GM18511 (cell line): ENCODE results near the gene VAMP8.
"Not testable (repeated sequence)": the region's sequence is repeated elsewhere in the genome, so short reads cannot be mapped to it uniquely, and the experiment has no call there.

ENCODE experiments used
- ATAC-seq: cut with Tn5 transposase; IDR thresholded peaks from one replicate; pipeline ENCODE4 v1.9.1; 2021; ENCODE audit warnings: mild to moderate bottlenecking, moderate library complexity; ENCODE audit not compliant: unreplicated experiment

VAMP8 gene

DNA sequence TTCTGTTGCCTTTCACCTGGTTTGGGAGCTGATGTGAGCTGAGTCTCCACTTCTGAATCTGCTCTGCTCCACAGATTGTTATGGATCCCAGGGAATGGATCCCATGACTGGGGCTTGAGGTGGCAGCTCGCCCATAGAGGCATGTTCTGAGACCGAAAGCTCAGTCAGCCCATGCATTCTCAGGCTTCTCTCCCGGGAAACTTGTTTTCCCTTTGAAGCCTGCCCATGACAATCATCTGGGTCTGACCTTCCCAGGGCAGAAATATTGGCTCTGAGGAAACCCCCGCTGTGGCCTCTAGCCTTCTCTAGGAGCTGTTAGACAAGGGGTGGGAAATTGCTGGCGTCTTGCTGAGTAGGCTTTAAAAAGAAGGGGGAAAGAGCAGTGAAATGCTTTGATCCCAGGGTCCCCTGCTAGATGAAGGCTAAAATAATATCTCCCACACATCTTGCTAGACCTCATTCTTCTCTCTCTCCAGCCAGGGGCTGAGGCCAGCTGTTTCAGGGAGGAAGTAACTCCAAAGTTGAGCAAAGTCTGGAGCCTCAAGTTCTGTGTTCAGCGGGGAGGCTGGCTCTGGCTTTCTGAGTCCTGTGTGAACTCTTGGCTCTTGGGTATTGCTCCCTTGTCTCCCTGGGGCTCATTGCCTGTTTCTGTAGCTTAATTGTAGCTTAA lies 2.0 kb downstream of the VAMP8 start:
- no peak for ATAC-seq

DNA sequence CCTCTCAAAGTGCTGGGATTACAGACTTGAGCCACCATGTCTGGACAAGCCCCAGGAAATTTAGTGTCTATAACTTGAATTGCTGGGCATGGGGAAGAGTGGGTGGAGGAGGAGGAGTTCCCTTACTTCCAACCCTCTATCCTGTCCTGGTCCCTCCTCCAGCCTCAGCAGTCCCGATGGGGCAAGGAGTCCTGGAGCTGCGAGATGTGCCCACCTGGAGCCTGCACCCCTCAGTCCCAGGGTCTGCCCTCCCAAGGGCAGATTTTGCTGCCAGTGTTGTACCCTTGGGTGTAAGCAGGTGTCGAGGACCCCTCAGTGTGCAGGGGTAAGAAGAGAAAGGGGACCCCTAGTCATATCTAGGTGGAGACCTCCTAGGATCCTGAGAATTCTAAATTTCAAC lies 2.8 kb downstream of the VAMP8 start:
- no peak for ATAC-seq

DNA sequence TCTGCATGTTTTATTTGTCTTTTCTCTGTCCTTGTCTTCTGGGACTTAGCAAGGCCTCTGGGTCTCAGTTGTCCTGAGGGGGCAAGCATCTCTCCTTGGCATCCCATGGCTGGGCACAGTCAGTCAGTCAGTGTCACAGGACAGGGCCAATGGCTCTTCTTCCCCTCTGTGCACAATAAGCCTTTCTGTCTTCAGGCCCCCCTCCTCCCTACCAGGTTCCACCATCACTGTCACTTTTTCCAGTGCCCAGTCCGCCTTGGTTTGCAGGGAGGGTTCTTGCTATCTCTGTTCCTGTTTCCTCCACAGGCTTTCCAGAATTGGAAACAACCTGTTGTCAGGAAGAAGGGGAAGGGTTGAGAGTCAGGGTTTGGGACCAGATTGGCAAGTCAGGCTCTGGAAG lies 5.1 kb downstream of the VAMP8 start:
- no peak for ATAC-seq

DNA sequence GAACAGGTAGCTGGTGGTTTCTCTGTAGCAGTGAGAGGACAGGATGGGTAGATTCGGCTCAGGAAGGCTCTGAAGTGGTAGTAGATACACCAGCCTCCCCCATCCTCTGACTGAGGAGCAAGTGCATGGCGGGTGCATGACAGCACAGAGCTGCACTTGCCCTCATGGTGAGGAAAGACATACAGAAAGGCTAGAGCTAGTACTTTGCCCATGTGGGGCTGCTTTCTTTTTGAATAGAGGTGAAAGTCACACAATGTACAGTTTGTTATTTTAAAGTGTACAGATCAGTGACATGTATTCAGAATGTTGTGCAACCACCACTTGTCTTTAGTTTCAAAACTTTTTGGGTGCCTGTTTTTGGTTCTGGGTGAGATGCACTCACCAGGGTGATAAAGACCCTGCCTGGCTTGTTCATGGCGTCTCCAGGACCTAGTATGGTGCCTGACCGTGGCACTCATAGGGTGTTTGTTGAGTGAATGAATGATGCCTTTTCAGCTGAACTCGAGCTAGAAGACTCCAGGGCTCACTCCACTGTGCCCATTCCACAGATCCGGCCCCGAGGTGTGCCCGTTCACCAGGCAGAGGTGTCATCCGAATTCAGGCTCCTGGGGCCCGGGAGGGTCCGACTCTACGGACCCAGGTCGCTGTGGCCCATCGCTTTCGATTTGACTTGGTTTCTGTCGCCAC lies 6.4 kb downstream of the VAMP8 start:
- ATAC-seq, result no peak

DNA sequence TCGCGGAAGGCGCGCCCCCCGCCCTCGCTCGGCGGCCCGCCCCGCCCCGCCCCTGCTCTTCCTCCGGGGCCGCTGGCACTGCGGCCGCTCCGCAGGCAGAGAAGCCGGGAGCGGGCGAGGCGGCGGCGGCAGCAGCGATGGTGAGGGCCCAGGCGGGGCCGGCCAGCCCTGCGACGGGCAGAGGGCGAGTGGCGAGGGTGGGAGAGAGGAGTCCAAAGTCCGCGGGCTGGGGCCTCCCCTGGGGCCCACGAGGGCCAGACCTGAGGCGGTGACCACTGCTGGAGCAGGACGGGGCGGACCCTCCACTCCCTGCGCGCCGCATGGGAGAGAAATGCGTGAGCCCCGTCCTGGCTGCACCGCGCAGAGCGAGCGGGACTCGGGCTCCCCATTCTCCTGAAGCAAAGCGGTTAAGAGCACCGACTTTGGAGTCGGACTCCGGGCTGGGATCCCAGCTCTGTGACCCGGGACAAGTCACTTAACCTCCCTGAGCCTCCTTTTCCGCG lies 7.0 kb downstream of the VAMP8 start, which contains the start of gene VAMP5:
TSS of gene VAMP5 (plus strand) at position 78 of the 503 bp plus-strand sequence. CDS start at position 138, 60 bp downstream.
- peak; percentile 69 for ATAC-seq

DNA sequence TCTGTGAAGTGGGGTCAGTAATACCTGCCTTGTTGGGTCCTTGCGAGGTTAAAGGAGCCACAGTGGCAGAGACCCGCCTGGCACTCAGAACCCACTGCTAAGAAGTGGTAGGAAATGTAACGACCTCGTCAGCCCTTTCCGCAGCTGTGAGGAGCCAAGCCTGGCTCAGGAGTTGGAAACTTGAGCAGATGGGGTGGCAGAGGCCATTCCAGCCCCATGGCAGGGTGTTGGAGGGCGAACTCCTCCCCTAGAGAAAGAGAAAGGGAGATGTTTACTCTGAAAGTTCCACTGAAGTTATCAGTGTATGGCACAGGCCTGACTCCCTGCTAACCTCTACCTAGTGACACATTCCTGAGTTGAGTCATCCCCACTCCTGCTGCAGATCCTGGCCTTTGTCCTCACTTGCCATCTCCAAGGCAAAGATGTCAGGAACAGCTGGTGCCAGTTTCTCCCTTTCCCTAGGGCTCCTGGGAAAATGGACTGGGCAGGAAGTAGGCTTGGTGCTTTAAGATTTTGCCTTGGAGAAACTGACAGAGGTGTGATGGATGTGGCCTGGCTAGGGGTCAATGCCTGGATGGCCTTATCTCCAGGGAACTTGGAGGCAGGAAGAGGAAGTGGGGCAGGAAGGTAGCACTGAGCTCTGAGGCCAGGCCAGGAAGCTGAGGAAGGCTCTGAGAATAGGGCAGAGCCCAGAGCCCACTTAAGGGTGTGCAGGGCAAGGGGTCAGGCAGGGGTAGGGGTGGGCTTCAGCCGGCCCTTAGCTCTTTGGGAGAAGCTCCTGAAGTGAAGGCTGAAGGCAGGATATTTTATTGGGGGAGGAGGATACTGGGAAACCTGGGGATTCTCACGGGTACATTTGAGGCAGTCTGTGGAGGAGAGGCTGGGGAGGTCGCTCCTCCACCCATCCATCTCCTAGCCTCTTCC lies 7.7 kb downstream of the VAMP8 start:
- peak; percentile 49 for ATAC-seq

DNA sequence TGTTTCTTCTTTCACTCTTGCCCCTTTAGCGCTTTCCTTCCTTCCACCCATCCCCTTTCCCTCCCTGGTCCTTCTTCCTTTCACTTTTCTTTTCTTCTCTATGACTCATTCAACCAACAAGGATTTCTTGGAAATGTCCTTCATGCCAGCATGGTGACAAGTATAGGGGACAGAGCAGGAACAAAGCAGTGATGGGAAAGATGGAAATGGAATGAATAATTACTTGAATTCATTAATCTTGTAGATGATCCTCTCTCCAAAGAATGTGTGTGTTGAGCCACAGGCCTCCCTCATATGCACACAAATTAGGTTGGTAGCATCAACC lies 8.4 kb downstream of the VAMP8 start:
- ATAC-seq, result no peak

DNA sequence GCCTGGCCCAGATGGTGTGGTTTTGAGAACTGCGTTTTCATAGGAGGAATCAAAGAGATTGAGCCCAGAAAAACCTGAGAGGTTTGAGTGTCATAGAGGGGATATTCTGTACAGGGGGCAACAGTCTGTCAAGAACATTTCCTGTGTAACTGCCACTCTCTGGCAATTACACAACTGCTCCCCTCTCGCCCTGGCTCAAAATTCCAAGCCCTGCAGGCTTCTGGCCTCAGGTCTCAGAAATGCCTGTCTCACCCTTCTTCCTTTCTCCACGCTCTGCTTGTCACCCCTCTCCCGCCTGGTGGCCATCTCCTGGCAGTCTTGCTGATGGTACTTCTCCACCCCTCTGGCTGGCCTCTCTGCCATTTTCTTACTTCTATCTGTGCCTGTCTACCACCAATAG lies 10.8 kb downstream of the VAMP8 start:
- no peak for ATAC-seq

DNA sequence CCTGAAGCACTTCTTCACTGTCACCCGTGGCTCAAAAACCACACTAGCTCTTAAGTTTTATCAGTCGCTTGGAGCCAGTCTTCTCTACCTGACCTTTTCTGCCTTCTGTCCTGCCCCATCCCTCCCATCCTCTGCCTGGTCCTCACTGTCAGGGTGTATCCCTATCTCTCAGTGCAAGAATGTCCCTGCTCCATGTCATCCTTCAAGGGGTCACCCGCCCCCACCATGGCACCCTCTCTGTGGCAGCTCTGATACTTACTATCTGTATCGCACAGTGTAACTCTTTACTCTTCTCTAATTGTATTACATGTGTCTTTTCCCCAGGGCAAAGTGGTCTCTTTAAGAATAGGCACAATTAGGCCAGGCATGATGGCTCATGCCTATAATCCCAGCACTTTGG lies 11.3 kb downstream of the VAMP8 start:
- ATAC-seq, result no peak

DNA sequence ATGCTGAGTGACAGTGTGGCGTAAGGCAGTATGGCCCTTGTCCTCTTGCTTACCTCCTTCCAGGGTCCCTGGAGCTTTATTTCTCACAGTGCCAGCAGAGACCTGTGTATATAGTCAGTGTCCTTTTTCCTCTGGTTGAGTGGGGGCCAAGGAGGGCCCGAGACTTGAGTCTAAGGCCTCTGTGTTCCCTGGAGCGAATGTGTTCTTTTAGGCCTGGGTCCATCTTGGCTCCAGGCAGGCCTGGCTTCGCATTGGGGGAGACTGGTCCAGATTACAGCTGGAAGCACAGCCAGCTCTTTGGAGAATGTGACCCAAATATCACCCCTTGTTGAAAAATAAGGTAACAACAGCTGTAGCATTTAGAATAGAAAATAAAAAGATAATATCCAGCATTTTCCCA lies 11.8 kb downstream of the VAMP8 start:
- ATAC-seq, result no peak

DNA sequence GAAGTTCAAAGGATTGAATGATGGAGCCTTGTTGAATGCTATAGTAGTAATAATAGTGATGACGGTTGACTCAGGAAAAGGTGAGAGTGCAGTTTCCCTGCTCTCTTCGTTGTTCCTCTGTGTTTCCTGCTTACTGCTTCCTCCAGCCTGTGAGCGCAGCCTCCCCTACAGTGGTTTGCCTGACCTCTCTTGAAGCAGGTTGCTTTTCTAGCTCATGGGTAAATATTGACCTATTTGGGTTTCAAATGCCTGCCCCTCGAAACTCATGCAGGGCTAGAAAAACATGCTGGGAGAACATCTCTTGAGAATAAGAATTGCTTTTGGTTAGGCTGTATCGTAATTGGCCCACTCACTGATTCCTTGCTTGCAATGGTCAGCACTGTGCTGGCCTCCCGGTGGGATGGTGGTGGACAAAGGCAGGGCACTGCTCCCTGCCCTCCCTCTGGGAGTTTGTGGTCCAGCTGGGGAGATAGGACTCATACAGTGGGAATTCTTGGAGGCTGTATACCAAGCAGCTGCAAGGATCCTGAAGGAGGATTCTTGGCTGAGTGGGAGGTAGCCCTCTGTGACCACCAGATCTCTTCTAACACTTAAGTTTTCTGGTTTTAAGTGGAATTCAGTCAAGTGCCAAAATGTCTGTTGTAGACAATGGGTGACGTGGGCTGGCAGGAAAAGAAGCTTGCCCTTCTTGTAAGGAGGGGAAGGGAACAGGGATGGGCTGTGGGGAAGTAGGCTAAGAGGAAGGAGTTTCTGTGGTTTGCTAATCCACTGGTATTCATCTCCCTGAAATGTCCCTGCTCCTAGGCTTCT lies 12.8 kb downstream of the VAMP8 start:
- ATAC-seq, result no peak

DNA sequence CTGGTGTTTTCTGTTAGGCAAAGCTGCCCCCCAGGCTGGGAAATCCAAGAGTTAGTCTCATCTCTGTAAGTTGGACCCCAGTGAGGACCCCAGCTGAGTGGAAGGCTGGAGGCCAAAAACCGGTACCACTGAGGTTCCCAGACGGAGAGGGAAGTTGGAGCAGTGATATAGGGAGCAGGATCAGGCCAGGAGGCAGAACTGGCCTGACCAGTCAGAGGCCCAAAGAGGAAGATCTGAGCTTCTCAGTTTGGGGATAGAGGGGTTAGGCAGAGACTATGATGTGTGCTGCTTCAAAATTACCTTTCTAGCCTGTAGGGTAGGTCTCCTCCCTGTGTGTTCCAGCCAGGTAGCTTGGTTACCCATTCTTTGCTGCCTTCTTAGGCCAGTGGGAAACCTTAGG lies 13.6 kb downstream of the VAMP8 start:
- ATAC-seq, result no peak

DNA sequence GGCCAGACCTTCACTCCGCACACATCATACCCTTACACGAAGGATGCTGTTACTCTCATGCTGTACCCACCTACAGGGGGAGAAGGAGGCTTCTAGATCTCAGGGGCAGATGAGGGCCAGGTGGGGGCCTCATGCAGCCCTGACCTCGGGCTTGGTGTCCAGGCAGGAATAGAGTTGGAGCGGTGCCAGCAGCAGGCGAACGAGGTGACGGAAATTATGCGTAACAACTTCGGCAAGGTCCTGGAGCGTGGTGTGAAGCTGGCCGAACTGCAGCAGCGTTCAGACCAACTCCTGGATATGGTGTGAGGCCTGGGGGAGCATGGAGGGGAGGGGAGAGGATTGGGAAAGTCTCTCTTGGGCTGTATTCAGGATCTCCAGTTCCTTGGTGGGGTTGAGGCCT lies 14.2 kb downstream of the VAMP8 start:
- ATAC-seq, result no peak

DNA sequence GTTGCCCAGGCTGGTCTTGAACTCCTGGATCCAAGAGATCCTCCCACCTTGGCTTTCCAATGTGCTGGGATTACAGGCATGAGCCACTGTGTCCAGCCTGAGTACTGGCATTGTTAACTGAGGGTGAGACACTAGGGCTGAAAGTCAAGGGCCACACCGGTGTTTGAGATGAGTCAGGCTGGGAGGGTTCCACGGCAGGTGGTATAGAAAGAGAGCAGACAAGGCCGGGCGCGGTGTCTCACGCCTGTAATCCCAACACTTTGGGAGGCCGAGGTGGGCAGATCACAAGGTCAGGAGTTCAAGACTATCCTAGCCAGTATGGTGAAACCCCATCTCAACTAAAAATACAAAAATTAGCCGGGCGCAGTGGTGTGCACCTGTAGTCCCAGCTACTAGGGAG lies 14.9 kb downstream of the VAMP8 start:
- ATAC-seq, result not testable (repeated sequence)

DNA sequence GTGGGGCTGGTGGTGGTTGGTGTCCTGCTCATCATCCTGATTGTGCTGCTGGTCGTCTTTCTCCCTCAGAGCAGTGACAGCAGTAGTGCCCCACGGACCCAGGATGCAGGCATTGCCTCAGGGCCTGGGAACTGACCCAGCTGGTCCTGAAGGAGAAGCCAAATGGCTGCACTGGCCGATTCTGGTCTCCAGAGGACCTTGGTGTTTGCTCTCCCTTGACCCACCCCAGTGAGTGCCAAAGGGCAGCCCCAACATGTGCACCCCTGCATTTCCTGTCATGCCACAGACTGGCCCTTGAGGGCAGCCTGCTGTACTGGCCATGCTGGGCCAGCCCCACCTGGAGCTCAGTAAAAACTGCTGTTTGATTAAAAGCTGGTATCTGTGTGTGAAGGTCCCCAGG lies 15.6 kb downstream of the VAMP8 start:
- ATAC-seq, result no peak

DNA sequence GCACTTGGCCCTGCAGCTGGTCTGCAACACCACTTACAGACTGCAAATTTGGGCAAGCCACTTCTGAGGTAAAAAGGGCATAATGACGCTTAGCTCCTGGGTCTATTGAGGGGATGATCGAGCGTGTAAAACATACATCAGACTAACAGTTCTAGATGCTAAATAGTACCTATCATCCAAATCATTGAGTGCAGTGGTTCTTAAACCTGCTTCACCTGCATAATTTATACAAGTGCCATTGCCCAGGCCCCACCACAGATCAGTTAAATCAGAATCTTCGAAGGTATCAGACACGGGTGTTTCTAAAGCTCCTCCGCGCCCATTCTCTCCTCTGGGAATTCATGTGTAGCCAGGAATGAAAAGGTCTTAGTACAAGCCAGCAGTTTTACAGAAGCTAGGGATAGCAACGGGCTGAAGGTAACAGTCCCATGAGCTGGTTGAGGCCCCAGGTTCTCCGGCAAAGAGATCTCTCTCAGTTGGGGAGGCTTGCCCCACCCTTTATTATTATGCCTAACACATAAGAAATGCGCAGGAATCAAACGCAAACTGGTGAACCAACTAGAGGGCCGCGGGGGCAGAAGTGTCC lies 17.4 kb downstream of the VAMP8 start:
- peak; percentile 3 for ATAC-seq

DNA sequence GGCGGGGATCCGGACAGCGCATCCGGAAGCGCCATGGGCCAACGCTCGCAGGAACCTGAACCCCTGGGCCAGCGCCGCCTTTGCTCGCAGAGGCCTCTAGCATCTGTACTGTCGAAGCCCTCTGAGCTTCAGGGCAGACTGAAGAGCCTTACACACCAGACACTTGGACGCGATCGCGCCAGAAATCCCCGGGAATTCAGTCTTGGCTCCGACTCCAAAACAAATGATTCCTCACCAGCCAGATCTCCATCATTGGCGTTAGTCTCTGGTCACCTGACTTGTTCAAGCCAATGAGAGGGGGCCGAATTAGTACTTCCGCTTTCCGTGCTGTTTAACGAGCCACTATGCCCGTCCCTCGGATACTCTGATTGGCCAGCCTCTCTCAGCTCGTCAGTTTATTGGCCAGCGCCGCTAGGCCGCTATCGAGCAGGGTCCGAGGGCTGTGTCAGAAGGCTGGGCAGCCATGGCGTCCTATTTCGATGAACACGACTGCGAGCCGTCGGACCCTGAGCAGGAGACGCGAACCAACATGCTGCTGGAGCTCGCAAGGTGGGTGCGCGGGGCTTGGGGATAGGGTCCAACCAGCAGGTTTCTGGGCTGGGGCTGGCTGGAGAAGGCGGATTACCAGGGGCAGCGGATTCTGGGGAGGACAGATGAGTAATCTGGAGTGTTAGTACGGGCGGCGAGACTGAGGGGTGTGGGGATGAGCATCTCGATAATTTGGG lies 18.1 kb downstream of the VAMP8 start, which contains the start of gene RNF181:
TSS of gene RNF181 (plus strand) at position 445 of the 725 bp plus-strand sequence. CDS start at position 464, 19 bp downstream.
- peak; percentile 99 for ATAC-seq

DNA sequence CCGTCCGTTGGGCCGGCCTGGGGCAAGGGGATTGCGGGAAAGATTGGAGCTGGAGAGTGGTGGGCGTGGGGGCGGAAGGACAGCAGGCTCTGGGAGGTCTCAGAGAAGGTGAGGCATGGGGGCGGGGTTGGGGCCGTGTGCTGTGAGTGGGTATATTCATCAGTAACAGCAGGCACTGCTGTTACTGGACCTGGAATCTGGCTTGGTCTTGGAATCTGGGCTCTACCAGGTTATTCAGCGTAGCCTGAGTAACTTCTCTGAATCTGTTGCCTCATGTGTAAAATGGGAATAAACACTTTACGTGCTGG lies 18.6 kb downstream of the VAMP8 start:
- ATAC-seq, result no peak

DNA sequence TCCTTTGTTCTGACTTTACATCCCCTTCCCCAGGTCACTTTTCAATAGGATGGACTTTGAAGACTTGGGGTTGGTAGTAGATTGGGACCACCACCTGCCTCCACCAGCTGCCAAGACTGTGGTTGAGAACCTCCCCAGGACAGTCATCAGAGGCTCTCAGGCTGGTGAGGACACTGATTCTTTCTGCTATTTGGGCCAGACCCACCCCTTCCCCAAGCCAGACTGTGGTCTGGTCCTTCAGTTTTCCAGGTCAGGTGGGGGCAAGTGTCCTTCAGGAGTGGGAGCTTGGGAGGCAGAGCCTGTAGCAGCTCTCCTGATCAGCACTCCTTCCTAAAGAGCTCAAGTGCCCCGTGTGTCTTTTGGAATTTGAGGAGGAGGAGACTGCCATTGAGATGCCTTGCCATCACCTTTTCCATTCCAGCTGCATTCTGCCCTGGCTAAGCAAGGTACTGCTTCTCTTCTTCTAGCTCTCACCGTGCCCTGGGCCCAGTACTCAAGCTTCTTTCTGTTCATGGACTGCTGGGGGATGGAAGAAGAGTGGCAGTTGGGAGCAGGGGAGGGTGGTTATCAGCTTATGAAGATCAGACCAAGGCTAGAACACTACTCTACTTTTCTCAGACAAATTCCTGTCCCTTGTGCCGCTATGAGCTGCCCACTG lies 19.2 kb downstream of the VAMP8 start:
- ATAC-seq, result no peak
